Fibroblast of villous mesenchyme (primary cell): ENCODE measurements around the gene MCM9. TPM values are rescaled to one million over a fixed set of nuclear protein-coding genes. Genes with fewer than 3 reads are reported as not detected.
"Not testable (repeated sequence)": the region's sequence is repeated elsewhere in the genome, so short reads cannot be mapped to it uniquely, and the experiment has no call there.

Experiments used
- DNase-seq: peaks from one replicate; pipeline ENCODE4 v3.0.0-alpha.2; 2010; ENCODE audit warnings: low read depth
- H3K4me3 ChIP-seq: 2 replicates; pipeline ENCODE4 v1.5.1; 2011; ENCODE audit warnings: low read depth, mild to moderate bottlenecking, low read length
- total RNA-seq: library from RNA; depleted of rRNA; stranded (reverse); fragments of >200 nt; gene quantifications from 2 replicates; pipeline ENCODE4 v1.2.3, GENCODE V29; 2012
- TF ChIP-seq, protein P1 (sequence below): IDR thresholded peaks from 2 replicates; pipeline ENCODE4 v1.5.1; 2012; ENCODE audit warnings: low read depth, mild to moderate bottlenecking, low read length; ENCODE audit not compliant: insufficient read depth

The MCM9 gene
- total RNA-seq, 1 donor: 15.1 TPM

GRCh38 chr6:118768441-118768840, 166.5 kb downstream of the MCM9 start:
- TF ChIP-seq, protein P1, sequence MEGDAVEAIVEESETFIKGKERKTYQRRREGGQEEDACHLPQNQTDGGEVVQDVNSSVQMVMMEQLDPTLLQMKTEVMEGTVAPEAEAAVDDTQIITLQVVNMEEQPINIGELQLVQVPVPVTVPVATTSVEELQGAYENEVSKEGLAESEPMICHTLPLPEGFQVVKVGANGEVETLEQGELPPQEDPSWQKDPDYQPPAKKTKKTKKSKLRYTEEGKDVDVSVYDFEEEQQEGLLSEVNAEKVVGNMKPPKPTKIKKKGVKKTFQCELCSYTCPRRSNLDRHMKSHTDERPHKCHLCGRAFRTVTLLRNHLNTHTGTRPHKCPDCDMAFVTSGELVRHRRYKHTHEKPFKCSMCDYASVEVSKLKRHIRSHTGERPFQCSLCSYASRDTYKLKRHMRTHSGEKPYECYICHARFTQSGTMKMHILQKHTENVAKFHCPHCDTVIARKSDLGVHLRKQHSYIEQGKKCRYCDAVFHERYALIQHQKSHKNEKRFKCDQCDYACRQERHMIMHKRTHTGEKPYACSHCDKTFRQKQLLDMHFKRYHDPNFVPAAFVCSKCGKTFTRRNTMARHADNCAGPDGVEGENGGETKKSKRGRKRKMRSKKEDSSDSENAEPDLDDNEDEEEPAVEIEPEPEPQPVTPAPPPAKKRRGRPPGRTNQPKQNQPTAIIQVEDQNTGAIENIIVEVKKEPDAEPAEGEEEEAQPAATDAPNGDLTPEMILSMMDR: no peak
- no peak overlapping the region for H3K4me3 ChIP-seq
- no peak for DNase-seq

- H3K4me3 ChIP-seq, DNase-seq: not testable (repeated sequence)
Measured at GRCh38 chr6:118765316-118765715, 169.6 kb downstream of the MCM9 start.

DNA sequence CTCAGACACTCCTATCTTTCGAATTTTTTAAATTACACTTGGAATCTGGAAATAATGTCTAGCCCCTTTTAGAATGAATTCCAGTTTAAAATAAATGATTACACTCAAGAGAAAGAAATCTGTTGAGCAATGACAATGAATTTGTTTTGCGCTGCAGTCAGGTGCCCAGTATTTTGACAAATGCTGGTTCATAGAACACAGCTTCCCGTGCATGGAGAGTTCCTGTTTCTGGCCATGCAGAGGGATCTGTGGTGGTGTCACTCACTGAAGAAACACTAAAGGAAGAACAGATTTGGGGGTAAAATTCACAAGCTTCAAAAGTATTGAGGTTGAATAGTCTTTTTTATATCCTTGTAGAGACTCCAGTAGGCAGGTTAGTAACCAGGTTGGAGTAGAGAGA, 170.2 kb downstream of the MCM9 start:
- no peak for DNase-seq
- H3K4me3 ChIP-seq: no peak overlapping the region
- TF ChIP-seq, protein P1: no peak

Other genes with a start within 250 kb of the MCM9 start
- gene ASF1A, start 41.0 kb downstream of the MCM9 start, total RNA-seq: 17.4 and 23.7 TPM in 2 replicates
- gene FAM184A, start 143.5 kb upstream of the MCM9 start, total RNA-seq: under 0.01 TPM in 2 replicates